Naive thymus-derived CD4-positive, alpha-beta T cell (primary cell): ENCODE measurements around the gene PHGDH. TPM values are rescaled to one million over a fixed set of nuclear protein-coding genes. Genes with fewer than 3 reads are reported as not detected.
A peak's percentile ranks its signal among the peaks of the same experiment; 100 is the strongest.

Source experiments
- ATAC-seq: fragments of 150-1000 bp; cut with Tn5 transposase; 2 replicates; pipeline ENCODE4 v1.10.0; 2021; ENCODE audit warnings: mild to moderate bottlenecking, moderate library complexity
- CTCF ChIA-PET: fragments of 350-600 bp; sonication (Branson Sonifier 250); formaldehyde crosslinking; loops from one replicate; lab custom pipeline; 2021; ENCODE audit warnings: antibody characterized with exemption; lab: Charles Lee
- POLR2A ChIA-PET: fragments of 350-600 bp; sonication (Branson Sonifier 250); formaldehyde crosslinking; loops from one replicate; lab custom pipeline; 2021; ENCODE audit warnings: antibody characterized with exemption, inconsistent platforms; lab: Charles Lee
- DNase-seq, 9 donors: peaks; one replicate each; pipeline versions ENCODE4 v3.0.0 to v3.0.0-alpha.2; 2020 to 2022; ENCODE audit warnings: mixed read lengths in 1 of 9
- H3K27ac ChIP-seq: one replicate; pipeline ENCODE4 v1.7.0; 2013; ENCODE audit warnings: mild to moderate bottlenecking, low read depth, low read length, moderate library complexity
- H3K27me3 ChIP-seq, 2 donors: one replicate each; pipeline ENCODE4 v1.7.0; 2013; ENCODE audit warnings: low read length in 2 of 2, mild to moderate bottlenecking in 2 of 2, moderate library complexity in 2 of 2; ENCODE audit not compliant: control insufficient read depth in 2 of 2, insufficient read depth in 2 of 2
- H3K36me3 ChIP-seq, 3 experiments: 1 replicate in 2 of 3; 2 replicates in 1 of 3; pipeline ENCODE4 v1.7.0; 2013; ENCODE audit warnings: low read length in 3 of 3, mild to moderate bottlenecking in 3 of 3, moderate library complexity in 1 of 3; ENCODE audit not compliant: insufficient read depth in 3 of 3, control insufficient read depth in 2 of 3
- H3K4me1 ChIP-seq, 2 donors: one replicate each; pipeline ENCODE4 v1.7.0; 2013; ENCODE audit warnings: low read length in 2 of 2, mild to moderate bottlenecking in 2 of 2, moderate library complexity in 1 of 2; ENCODE audit not compliant: control insufficient read depth in 2 of 2, insufficient read depth in 2 of 2
- H3K4me3 ChIP-seq: 2 replicates; pipeline ENCODE4 v1.7.0; 2013; ENCODE audit warnings: mild to moderate bottlenecking, low read length
- H3K9me3 ChIP-seq, 3 experiments: 1 replicate in 2 of 3; 2 replicates in 1 of 3; pipeline ENCODE4 v1.7.0; 2013; ENCODE audit warnings: low read length in 3 of 3; ENCODE audit not compliant: control insufficient read depth in 2 of 3
- H3K27ac Mint-ChIP-seq, 9 donors: one replicate each; pipeline ENCODE4 v1.8.0; 2020 to 2022; ENCODE audit warnings: mixed read lengths in 9 of 9, mild to moderate bottlenecking in 8 of 9, moderate library complexity in 5 of 9, inconsistent platforms in 2 of 9
- H3K27me3 Mint-ChIP-seq, 5 donors: one replicate each; pipeline ENCODE4 v1.8.0; 2021 to 2022; ENCODE audit warnings: mixed read lengths in 5 of 5, mild to moderate bottlenecking in 1 of 5
- H3K36me3 Mint-ChIP-seq, 5 donors: one replicate each; pipeline ENCODE4 v1.8.0; 2020 to 2022; ENCODE audit warnings: mixed read lengths in 5 of 5, mild to moderate bottlenecking in 3 of 5, inconsistent platforms in 1 of 5
- H3K4me1 Mint-ChIP-seq, 7 donors: one replicate each; pipeline ENCODE4 v1.8.0; 2020 to 2022; ENCODE audit warnings: mixed read lengths in 7 of 7, mild to moderate bottlenecking in 3 of 7, inconsistent platforms in 1 of 7
- H3K4me3 Mint-ChIP-seq, 10 donors: one replicate each; pipeline ENCODE4 v1.8.0; 2020 to 2022; ENCODE audit warnings: mild to moderate bottlenecking in 10 of 10, mixed read lengths in 10 of 10, moderate library complexity in 6 of 10, inconsistent platforms in 2 of 10
- H3K9me3 Mint-ChIP-seq, 11 donors: one replicate each; pipeline ENCODE4 v1.8.0; 2020 to 2022; ENCODE audit warnings: mixed read lengths in 11 of 11, mild to moderate bottlenecking in 4 of 11, inconsistent platforms in 1 of 11, moderate library complexity in 1 of 11
- intact Hi-C, 2 donors: fragments of 100-400 bp; cut with micrococcal nuclease; formaldehyde crosslinking; loops; one replicate each; pipeline ENCODE4 v1.15.1; 2023
- polyA plus RNA-seq, 2 donors: library from polyadenylated mRNA; unstranded; fragments of 300-500 nt; fragmentation: Illumina TruSeq; gene quantifications; one replicate each; pipeline ENCODE4 v1.2.3, GENCODE V29; 2021
- total RNA-seq, 6 experiments: library from RNA in 5 of 6; stranded (reverse) in 5 of 6; gene quantifications; 1 replicate in 5 of 6; 2 replicates in 1 of 6; pipeline ENCODE4 v1.2.3 and lab custom pipeline; 2021 to 2026

Gene PHGDH
- total and polyA plus RNA-seq, 7 experiments from 2014 or later: 6.9 to 79.5 (median 18.8) TPM

- no peak overlapping the region for H3K27ac ChIP-seq
- H3K27me3 ChIP-seq: no peaks in the 10 kb centered on the region
- ChIA-PET CTCF (no interaction called here), POLR2A (no interaction called here)
- DNase-seq (no peak), ATAC-seq (no peak)
- no peaks in the 10 kb centered on the region for H3K4me1 ChIP-seq
- H3K4me3 ChIP-seq: no peak overlapping the region
- Mint-ChIP-seq H3K27ac (peak overlapping the region in 1 of 9 donors; percentile 78), H3K4me1 (peaks cover 0 to 23% (median 0%) of the 10 kb centered on the region in 7 donors), H3K27me3 (peaks cover 5 to 47% (median 11%) of the 10 kb centered on the region in 5 donors), H3K9me3 (no peaks in the 10 kb centered on the region), H3K36me3 (peaks cover 0 to 2% (median 0%) of the 10 kb centered on the region in 5 donors), H3K4me3 (peak overlapping the region in 1 of 10 donors; percentile 77)
- H3K36me3 ChIP-seq: no peaks in the 10 kb centered on the region
- H3K9me3 ChIP-seq: no peaks in the 10 kb centered on the region
- intact Hi-C loops: no loop called here
Observed at GRCh38 chr1:119752592-119752991, 40.9 kb downstream of the PHGDH start.

DNA sequence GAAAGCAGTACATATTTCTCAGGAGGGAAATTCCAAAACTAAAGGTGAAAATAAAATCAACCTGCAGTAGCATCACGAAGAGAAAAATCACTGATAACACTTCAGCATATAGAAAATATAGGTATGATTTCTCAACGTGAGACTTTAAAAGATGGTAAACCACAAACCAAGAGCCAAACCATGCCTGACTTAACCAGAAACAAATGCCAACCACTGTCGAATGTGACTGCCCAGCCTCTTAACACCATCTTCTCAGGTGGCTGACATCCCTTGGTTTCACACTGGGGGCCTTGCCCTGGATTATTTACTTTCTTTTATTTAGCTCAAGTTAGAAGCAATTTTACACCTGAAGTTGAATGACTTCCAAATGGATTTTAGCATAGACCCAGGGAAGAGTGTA is 46.9 kb downstream of the PHGDH start:
- intact Hi-C loops: no loop called here
- Mint-ChIP-seq H3K36me3 (no peaks in the 10 kb centered on the region), H3K4me1 (peaks cover 0 to 12% (median 0%) of the 10 kb centered on the region in 7 donors), H3K27ac (no peak overlapping the region), H3K27me3 (peaks cover 0 to 45% (median 9%) of the 10 kb centered on the region in 5 donors), H3K4me3 (no peak overlapping the region), H3K9me3 (no peaks in the 10 kb centered on the region)
- H3K4me1 ChIP-seq: no peaks in the 10 kb centered on the region
- H3K36me3 ChIP-seq: no peaks in the 10 kb centered on the region
- no peaks in the 10 kb centered on the region for H3K27me3 ChIP-seq
- DNase-seq (no peak), ATAC-seq (no peak)
- no peaks in the 10 kb centered on the region for H3K9me3 ChIP-seq
- no peak overlapping the region for H3K4me3 ChIP-seq
- POLR2A ChIA-PET: no interaction called here
- CTCF ChIA-PET: no interaction called here
- H3K27ac ChIP-seq: no peak overlapping the region

- no peaks in the 10 kb centered on the region for H3K9me3 Mint-ChIP-seq
- ChIA-PET POLR2A (no interaction called here), CTCF (no interaction called here)
- H3K4me3 Mint-ChIP-seq: no peak overlapping the region
- no peaks in the 10 kb centered on the region for H3K9me3 ChIP-seq
- DNase-seq (no peak), ATAC-seq (no peak)
- no peaks in the 10 kb centered on the region for H3K27me3 ChIP-seq
- no peaks in the 10 kb centered on the region for H3K36me3 Mint-ChIP-seq
- peaks cover 12 to 61% (median 16%) of the 10 kb centered on the region in 5 donors for H3K27me3 Mint-ChIP-seq
- no peak overlapping the region for H3K27ac ChIP-seq
- H3K4me1 ChIP-seq: no peaks in the 10 kb centered on the region
- no peak overlapping the region for H3K27ac Mint-ChIP-seq
- H3K36me3 ChIP-seq: no peaks in the 10 kb centered on the region
- peaks cover 0 to 8% (median 0%) of the 10 kb centered on the region in 7 donors for H3K4me1 Mint-ChIP-seq
- intact Hi-C loops: no loop called here
- H3K4me3 ChIP-seq: no peak overlapping the region
Observed at GRCh38 chr1:119762409-119762808, 50.7 kb downstream of the PHGDH start.

DNA sequence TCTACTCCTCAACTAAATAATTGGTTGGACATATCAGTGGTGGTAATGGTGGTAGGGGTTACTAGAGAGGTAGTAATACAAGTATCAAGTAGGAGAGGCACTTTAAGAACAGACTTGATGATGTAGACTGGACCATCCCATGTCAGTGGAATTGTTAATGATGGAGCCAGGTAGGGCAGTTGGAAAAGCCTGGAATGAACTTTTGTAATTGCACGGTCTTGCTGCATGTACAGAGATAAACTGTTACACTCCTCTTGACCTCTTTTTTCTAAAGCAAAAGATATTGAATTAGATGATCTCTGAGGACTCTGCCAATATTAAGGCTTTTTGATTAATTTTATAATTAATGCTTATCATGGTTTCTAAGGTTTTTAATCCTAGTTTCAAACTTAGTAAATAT is 51.2 kb downstream of the PHGDH start:
- ChIA-PET CTCF (no interaction called here), POLR2A (no interaction called here)
- no peak overlapping the region for H3K27ac ChIP-seq
- H3K4me1 ChIP-seq: no peaks in the 10 kb centered on the region
- Mint-ChIP-seq H3K27me3 (peaks cover 13 to 58% (median 17%) of the 10 kb centered on the region in 5 donors), H3K9me3 (no peaks in the 10 kb centered on the region), H3K4me1 (peaks cover 0 to 8% (median 0%) of the 10 kb centered on the region in 7 donors), H3K27ac (no peak overlapping the region), H3K4me3 (no peak overlapping the region), H3K36me3 (no peaks in the 10 kb centered on the region)
- H3K36me3 ChIP-seq: no peaks in the 10 kb centered on the region
- DNase-seq: no peak
- no peak for ATAC-seq
- intact Hi-C loops: no loop called here
- no peaks in the 10 kb centered on the region for H3K27me3 ChIP-seq
- no peak overlapping the region for H3K4me3 ChIP-seq
- H3K9me3 ChIP-seq: no peaks in the 10 kb centered on the region

- ChIA-PET POLR2A (no interaction called here), CTCF (no interaction called here)
- H3K4me1 Mint-ChIP-seq: peaks cover 0 to 3% (median 0%) of the 10 kb centered on the region in 7 donors
- no peak for ATAC-seq
- Histone ChIP-seq H3K4me1 (no peaks in the 10 kb centered on the region), H3K4me3 (no peak overlapping the region), H3K27ac (no peak overlapping the region), H3K9me3 (no peaks in the 10 kb centered on the region), H3K36me3 (no peaks in the 10 kb centered on the region), H3K27me3 (no peaks in the 10 kb centered on the region)
- no peak overlapping the region for H3K27ac Mint-ChIP-seq
- H3K9me3 Mint-ChIP-seq: no peaks in the 10 kb centered on the region
- no peak overlapping the region for H3K4me3 Mint-ChIP-seq
- peaks cover 14 to 65% (median 19%) of the 10 kb centered on the region in 5 donors for H3K27me3 Mint-ChIP-seq
- DNase-seq: no peak
- intact Hi-C loops: no loop called here
- H3K36me3 Mint-ChIP-seq: no peaks in the 10 kb centered on the region
Observed at GRCh38 chr1:119764220-119764619, 52.5 kb downstream of the PHGDH start.

DNA sequence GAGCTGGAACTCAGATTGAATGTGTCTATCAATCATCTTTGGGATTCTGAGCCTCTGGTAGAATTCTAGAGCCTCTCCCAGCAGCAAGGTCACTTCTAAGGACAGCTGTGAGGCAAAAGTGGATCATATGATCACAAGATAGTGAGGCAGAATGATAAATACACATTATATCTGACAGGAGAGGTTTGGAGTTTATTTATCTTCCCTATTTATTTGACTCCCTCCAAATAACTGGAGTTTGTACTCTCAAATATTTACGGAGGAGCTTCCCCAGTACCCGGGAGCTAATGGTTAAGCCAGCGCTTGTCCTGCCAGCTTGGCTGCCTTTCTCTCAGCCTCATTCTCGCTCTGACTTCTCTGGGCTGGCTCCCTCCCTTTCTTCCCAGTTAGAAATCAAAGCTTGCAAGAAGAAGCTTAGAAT is 54.6 kb downstream of the PHGDH start:
- H3K36me3 ChIP-seq: no peaks in the 10 kb centered on the region
- Mint-ChIP-seq H3K36me3 (no peaks in the 10 kb centered on the region), H3K4me1 (no peaks in the 10 kb centered on the region), H3K9me3 (no peaks in the 10 kb centered on the region), H3K4me3 (no peak overlapping the region), H3K27ac (no peak overlapping the region), H3K27me3 (peaks cover 12 to 58% (median 17%) of the 10 kb centered on the region in 5 donors)
- H3K27ac ChIP-seq: no peak overlapping the region
- no peaks in the 10 kb centered on the region for H3K27me3 ChIP-seq
- ATAC-seq (no peak), DNase-seq (no peak)
- CTCF ChIA-PET: no interaction called here
- intact Hi-C loops: no loop called here
- no peaks in the 10 kb centered on the region for H3K9me3 ChIP-seq
- POLR2A ChIA-PET: no interaction called here
- H3K4me3 ChIP-seq: no peak overlapping the region
- H3K4me1 ChIP-seq: no peaks in the 10 kb centered on the region

GRCh38 chr1:119767486-119767885 is 55.8 kb downstream of the PHGDH start:
- H3K9me3 Mint-ChIP-seq: no peaks in the 10 kb centered on the region
- H3K4me3 ChIP-seq: no peak overlapping the region
- H3K27me3 ChIP-seq: no peaks in the 10 kb centered on the region
- H3K4me1 ChIP-seq: no peaks in the 10 kb centered on the region
- ATAC-seq: no peak
- DNase-seq: no peak
- no peaks in the 10 kb centered on the region for H3K36me3 ChIP-seq
- H3K27me3 Mint-ChIP-seq: peaks cover 12 to 53% (median 17%) of the 10 kb centered on the region in 5 donors
- H3K9me3 ChIP-seq: no peaks in the 10 kb centered on the region
- intact Hi-C loops: no loop called here
- ChIA-PET CTCF (no interaction called here), POLR2A (no interaction called here)
- H3K27ac ChIP-seq: no peak overlapping the region
- H3K27ac Mint-ChIP-seq: no peak overlapping the region
- H3K36me3 Mint-ChIP-seq: no peaks in the 10 kb centered on the region
- H3K4me3 Mint-ChIP-seq: no peak overlapping the region
- no peaks in the 10 kb centered on the region for H3K4me1 Mint-ChIP-seq
